ENCODE results near the gene SLCO6A1.

DNA sequence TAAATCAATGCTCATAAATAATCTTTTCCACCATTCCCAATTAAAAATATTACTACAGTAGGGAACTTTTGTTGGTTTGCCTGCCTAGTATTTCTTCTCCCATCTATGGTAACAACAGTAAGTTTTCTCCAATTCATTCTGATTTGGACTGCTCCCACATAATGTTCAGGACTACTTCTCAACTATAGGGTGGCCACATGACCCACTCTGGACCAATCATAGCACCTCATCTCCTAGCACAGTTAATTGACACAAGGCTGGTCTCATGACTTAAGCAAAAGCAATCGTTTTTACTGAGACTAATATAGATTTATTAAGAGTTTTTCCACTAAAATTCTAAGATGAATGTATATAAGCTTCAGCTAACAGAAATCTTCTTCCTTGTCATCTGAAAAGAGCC is 28.7 kb upstream of the SLCO6A1 start:
- TF ChIP-seq, protein P1, sequence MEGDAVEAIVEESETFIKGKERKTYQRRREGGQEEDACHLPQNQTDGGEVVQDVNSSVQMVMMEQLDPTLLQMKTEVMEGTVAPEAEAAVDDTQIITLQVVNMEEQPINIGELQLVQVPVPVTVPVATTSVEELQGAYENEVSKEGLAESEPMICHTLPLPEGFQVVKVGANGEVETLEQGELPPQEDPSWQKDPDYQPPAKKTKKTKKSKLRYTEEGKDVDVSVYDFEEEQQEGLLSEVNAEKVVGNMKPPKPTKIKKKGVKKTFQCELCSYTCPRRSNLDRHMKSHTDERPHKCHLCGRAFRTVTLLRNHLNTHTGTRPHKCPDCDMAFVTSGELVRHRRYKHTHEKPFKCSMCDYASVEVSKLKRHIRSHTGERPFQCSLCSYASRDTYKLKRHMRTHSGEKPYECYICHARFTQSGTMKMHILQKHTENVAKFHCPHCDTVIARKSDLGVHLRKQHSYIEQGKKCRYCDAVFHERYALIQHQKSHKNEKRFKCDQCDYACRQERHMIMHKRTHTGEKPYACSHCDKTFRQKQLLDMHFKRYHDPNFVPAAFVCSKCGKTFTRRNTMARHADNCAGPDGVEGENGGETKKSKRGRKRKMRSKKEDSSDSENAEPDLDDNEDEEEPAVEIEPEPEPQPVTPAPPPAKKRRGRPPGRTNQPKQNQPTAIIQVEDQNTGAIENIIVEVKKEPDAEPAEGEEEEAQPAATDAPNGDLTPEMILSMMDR (IDR thresholded peaks at IDR 0.05): no peak
- no peak for TF ChIP-seq POLR2A (IDR thresholded peaks at IDR 0.05)

Data from right lobe of liver (tissue), 4 donors.